H9 (cell line): ENCODE results near the gene LTB4R. TPM values are rescaled to one million over a fixed set of nuclear protein-coding genes. Genes with fewer than 3 reads are reported as not detected.

Source experiments
- DNase-seq: peaks from one replicate; pipeline ENCODE4 v3.0.0-alpha.2; 2017
- H2AFZ ChIP-seq: one replicate; pipeline ENCODE4 v1.6.1; 2013; ENCODE audit warnings: mild to moderate bottlenecking, low read length, control low read depth, moderate library complexity
- H2AK5ac ChIP-seq: 2 replicates; pipeline ENCODE4 v1.6.1; 2013; ENCODE audit warnings: low read length, control low read depth, mixed read lengths; ENCODE audit not compliant: insufficient read length
- H2BK120ac ChIP-seq: one replicate; pipeline ENCODE4 v1.6.1; 2013; ENCODE audit warnings: low read depth, mild to moderate bottlenecking, low read length, control low read depth, inconsistent platforms; ENCODE audit not compliant: poor library complexity, severe bottlenecking
- H2BK12ac ChIP-seq: 2 replicates; pipeline ENCODE4 v1.6.1; 2013; ENCODE audit warnings: low read length, control low read depth, mixed read lengths, low read depth; ENCODE audit not compliant: insufficient read length
- H2BK15ac ChIP-seq: 2 replicates; pipeline ENCODE4 v1.6.1; 2013; ENCODE audit warnings: low read depth, low read length, control low read depth
- H2BK20ac ChIP-seq: one replicate; pipeline ENCODE4 v1.6.1; 2013; ENCODE audit warnings: low read depth, mild to moderate bottlenecking, low read length, control low read depth, inconsistent platforms; ENCODE audit not compliant: poor library complexity, severe bottlenecking
- H2BK5ac ChIP-seq: 2 replicates; pipeline ENCODE4 v1.6.1; 2013; ENCODE audit warnings: low read length, control low read depth, mixed read lengths; ENCODE audit not compliant: insufficient read length
- H3K14ac ChIP-seq: 2 replicates; pipeline ENCODE4 v1.6.1; 2013; ENCODE audit warnings: low read length, control low read depth; ENCODE audit not compliant: insufficient read depth
- H3K18ac ChIP-seq: 2 replicates; pipeline ENCODE4 v1.6.1; 2013; ENCODE audit warnings: low read depth, mild to moderate bottlenecking, mixed read lengths, low read length, control low read depth; ENCODE audit not compliant: insufficient read length
- H3K23ac ChIP-seq: 2 replicates; pipeline ENCODE4 v1.6.1; 2013; ENCODE audit warnings: low read length, control low read depth, mixed read lengths, low read depth; ENCODE audit not compliant: insufficient read length
- H3K23me2 ChIP-seq: 2 replicates; pipeline ENCODE4 v1.6.1; 2013; ENCODE audit warnings: low read depth, mild to moderate bottlenecking, mixed read lengths, low read length, control low read depth; ENCODE audit not compliant: insufficient read length, poor library complexity, severe bottlenecking
- H3K27ac ChIP-seq: 2 replicates; pipeline ENCODE4 v1.5.1; 2013; ENCODE audit warnings: low read length, control low read depth, mixed read lengths, low read depth; ENCODE audit not compliant: insufficient read length
- H3K27me3 ChIP-seq: 2 replicates; pipeline ENCODE4 v1.6.1; 2013; ENCODE audit warnings: low read length, control low read depth, inconsistent platforms; ENCODE audit not compliant: insufficient read depth
- H3K4ac ChIP-seq: 2 replicates; pipeline ENCODE4 v1.6.1; 2013; ENCODE audit warnings: low read depth, mild to moderate bottlenecking, control low read depth, inconsistent platforms, low read length, moderate library complexity
- H3K4me1 ChIP-seq: 2 replicates; pipeline ENCODE4 v1.6.1; 2013; ENCODE audit warnings: low read length, control low read depth, inconsistent platforms; ENCODE audit not compliant: insufficient read depth
- H3K4me2 ChIP-seq: 2 replicates; pipeline ENCODE4 v1.6.1; 2013; ENCODE audit warnings: low read length, control low read depth, mixed read lengths; ENCODE audit not compliant: insufficient read length, insufficient read depth
- H3K56ac ChIP-seq: 2 replicates; pipeline ENCODE4 v1.6.1; 2013; ENCODE audit warnings: low read depth, mild to moderate bottlenecking, mixed read lengths, low read length, control low read depth; ENCODE audit not compliant: insufficient read length
- H3K79me1 ChIP-seq: 2 replicates; pipeline ENCODE4 v1.6.1; 2013; ENCODE audit warnings: low read depth, mild to moderate bottlenecking, moderate library complexity, low read length, control low read depth, inconsistent platforms; ENCODE audit not compliant: insufficient read depth, poor library complexity, severe bottlenecking
- H3K79me2 ChIP-seq: 2 replicates; pipeline ENCODE4 v1.6.1; 2013; ENCODE audit warnings: low read length, control low read depth, inconsistent platforms; ENCODE audit not compliant: insufficient read depth
- H3K9ac ChIP-seq: 2 replicates; pipeline ENCODE4 v1.6.1; 2013; ENCODE audit warnings: low read length, control low read depth, mixed read lengths; ENCODE audit not compliant: insufficient read length; ENCODE audit errors: extremely low read depth
- H3K9me3 ChIP-seq: one replicate; pipeline ENCODE4 v1.6.1; 2013; ENCODE audit warnings: low read depth, low read length, inconsistent platforms; ENCODE audit not compliant: control insufficient read depth
- H3T11ph ChIP-seq: one replicate; pipeline ENCODE4 v1.6.1; 2013; ENCODE audit warnings: mild to moderate bottlenecking, low read length, control low read depth, inconsistent platforms
- H4K20me1 ChIP-seq: one replicate; pipeline ENCODE4 v1.6.1; 2013; ENCODE audit not compliant: control insufficient read depth, insufficient read length, insufficient read depth
- H4K5ac ChIP-seq: 2 replicates; pipeline ENCODE4 v1.6.1; 2013; ENCODE audit warnings: low read depth, mild to moderate bottlenecking, mixed read lengths, low read length, control low read depth; ENCODE audit not compliant: insufficient read length
- H4K8ac ChIP-seq: replicated peaks from 2 replicates; pipeline ENCODE4 v1.6.1; 2013; ENCODE audit warnings: low read length, control low read depth, mixed read lengths, low read depth; ENCODE audit not compliant: insufficient read length
- H4K91ac ChIP-seq: 2 replicates; pipeline ENCODE4 v1.6.1; 2013; ENCODE audit warnings: low read depth, mild to moderate bottlenecking, moderate library complexity, mixed read lengths, low read length, control low read depth; ENCODE audit not compliant: insufficient read length
- H3K27ac Mint-ChIP-seq, 3 experiments: 2 replicates in 2 of 3; 3 replicates in 1 of 3; pipeline ENCODE4 v1.8.0; 2020 to 2021; ENCODE audit warnings: mixed read lengths in 3 of 3, mild to moderate bottlenecking in 1 of 3, moderate library complexity in 1 of 3
- H3K27me3 Mint-ChIP-seq: 2 replicates; pipeline ENCODE4 v1.8.0; 2021; ENCODE audit warnings: low read depth, mild to moderate bottlenecking, moderate library complexity, mixed read lengths
- H3K36me3 Mint-ChIP-seq, 3 experiments: 2 replicates in 2 of 3; 3 replicates in 1 of 3; pipeline ENCODE4 v1.8.0; 2020 to 2021; ENCODE audit warnings: low read depth in 3 of 3, mixed read lengths in 3 of 3; ENCODE audit not compliant: insufficient read depth in 1 of 3
- H3K4me1 Mint-ChIP-seq, 2 experiments: 2 replicates each; pipeline ENCODE4 v1.8.0; 2020; ENCODE audit warnings: mixed read lengths in 2 of 2
- H3K4me3 Mint-ChIP-seq, 2 experiments: 2 replicates in 1 of 2; 3 replicates in 1 of 2; pipeline ENCODE4 v1.8.0; 2020 to 2021; ENCODE audit warnings: mild to moderate bottlenecking in 2 of 2, mixed read lengths in 2 of 2, moderate library complexity in 1 of 2
- H3K9me3 Mint-ChIP-seq, 2 experiments: 2 replicates in 1 of 2; 3 replicates in 1 of 2; pipeline ENCODE4 v1.8.0; 2020; ENCODE audit warnings: mild to moderate bottlenecking in 2 of 2, mixed read lengths in 2 of 2, moderate library complexity in 1 of 2
- CTCF ChIP-seq: fragments of 200-600 bp; sonication (generic); conservative IDR thresholded peaks from 3 replicates; pipeline ENCODE4 v1.8.0; 2021; ENCODE audit warnings: antibody characterized with exemption, mild to moderate bottlenecking
- WGBS: extraction: QIAGEN DNeasy Blood & Tissue Kit; methylation state at CpG from one replicate; pipeline ENCODE4 v1.1.7; 2013; ENCODE audit warnings: missing lambda C conversion rate, low lambda C conversion rate, mixed read lengths; ENCODE audit not compliant: insufficient read length; ENCODE audit errors: extremely low coverage; 5-methylcytosine and 5-hydroxymethylcytosine counted together
- total RNA-seq: library from RNA; stranded (reverse); gene quantifications from 2 replicates; pipeline ENCODE4 v1.2.1, GENCODE V29; 2021

The LTB4R gene
- total RNA-seq, 1 experiment from 2014 or later = 8.9 TPM

DNA sequence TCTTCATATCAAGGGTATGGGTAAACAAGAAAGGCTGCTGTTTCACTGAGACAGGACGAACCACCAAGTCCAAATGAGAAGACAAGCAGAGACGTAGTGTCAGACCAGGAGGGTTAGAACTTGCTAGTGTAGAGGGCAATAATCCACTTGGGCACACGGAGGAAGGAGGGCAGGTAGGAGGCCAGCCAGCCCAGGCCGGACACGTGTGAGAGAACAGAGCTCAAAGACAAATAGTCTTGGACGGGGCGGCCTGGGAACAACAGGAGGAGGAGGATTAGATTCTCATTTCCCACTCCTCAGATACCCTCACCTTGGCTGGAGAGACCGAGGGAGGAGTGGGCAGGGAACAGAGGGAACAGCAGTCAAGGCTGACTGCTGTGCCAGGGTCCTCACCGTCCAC is 20.6 kb upstream of the LTB4R start:
- Histone ChIP-seq H3K14ac (no peak overlapping the region), H2BK12ac (no peak overlapping the region), H3K9ac (no peak overlapping the region), H2BK120ac (no peak overlapping the region), H4K20me1 (no peaks in the 10 kb centered on the region), H2BK5ac (no peak overlapping the region), H3K23ac (no peak overlapping the region), H3K4me1 (no peaks in the 10 kb centered on the region), H2BK20ac (no peak overlapping the region), H3K9me3 (no peaks in the 10 kb centered on the region), H4K5ac (no peak overlapping the region), H3K56ac (no peak overlapping the region), H2AFZ (no peak overlapping the region), H3K4ac (no peak overlapping the region), H2AK5ac (no peak overlapping the region), H3T11ph (no peak overlapping the region), H3K79me2 (no peaks in the 10 kb centered on the region), H3K27ac (no peak overlapping the region), H4K91ac (no peak overlapping the region), H3K79me1 (no peaks in the 10 kb centered on the region), H3K27me3 (no peaks in the 10 kb centered on the region), H3K23me2 (no peaks in the 10 kb centered on the region), H4K8ac (no peak overlapping the region), H3K4me2 (no peak overlapping the region), H2BK15ac (no peak overlapping the region), H3K18ac (no peak overlapping the region)
- TF ChIP-seq CTCF = no peak
- Mint-ChIP-seq H3K9me3 (no peaks in the 10 kb centered on the region), H3K27me3 (no peaks in the 10 kb centered on the region), H3K4me3 (no peak overlapping the region), H3K36me3 (peaks cover 4 to 38% (median 8%) of the 10 kb centered on the region in 3 experiments; a peak in 6 of 7 replicates), H3K27ac (no peak overlapping the region), H3K4me1 (no peaks in the 10 kb centered on the region)
- no peak for DNase-seq
- WGBS = no CpG with 5 or more reads among the region's 9 CpGs
